Epithelial cell of esophagus (primary cell): ENCODE measurements around the gene ZCCHC8.

ENCODE experiments used
- DNase-seq: peaks from one replicate; pipeline ENCODE4 v3.0.0; 2010; ENCODE audit warnings: low read depth
- H3K4me3 ChIP-seq: 2 replicates; pipeline ENCODE4 v1.5.1; 2011; ENCODE audit warnings: mild to moderate bottlenecking, low read length, control low read depth
- TF ChIP-seq, protein P1 (sequence below): IDR thresholded peaks from 2 replicates; pipeline ENCODE4 v1.5.1; 2011; ENCODE audit warnings: low read depth, mild to moderate bottlenecking, low read length, control low read depth, inconsistent platforms; ENCODE audit not compliant: insufficient read depth; ENCODE audit errors: missing control alignments

The ZCCHC8 gene

DNA sequence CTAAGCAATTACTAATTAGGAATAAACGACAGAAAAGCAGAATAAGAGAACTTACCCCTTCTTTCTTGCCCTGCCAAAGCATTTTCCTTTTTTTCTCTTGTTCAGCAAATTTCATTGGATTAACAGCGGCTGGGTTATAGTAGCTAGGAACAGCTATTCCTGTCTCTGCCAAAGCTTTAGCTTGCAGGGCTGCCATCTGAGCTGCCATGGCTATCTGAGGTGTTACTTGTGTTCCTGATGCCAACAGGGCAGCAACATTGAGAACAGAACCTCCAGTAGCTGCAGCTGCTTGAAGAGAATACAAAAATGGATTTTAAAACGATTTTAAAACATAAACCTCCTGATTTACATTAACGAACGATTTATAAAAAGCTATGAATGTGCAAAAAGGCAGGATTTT lies 7.4 kb upstream of the ZCCHC8 start:
- DNase-seq = no peak
- TF ChIP-seq, protein P1, sequence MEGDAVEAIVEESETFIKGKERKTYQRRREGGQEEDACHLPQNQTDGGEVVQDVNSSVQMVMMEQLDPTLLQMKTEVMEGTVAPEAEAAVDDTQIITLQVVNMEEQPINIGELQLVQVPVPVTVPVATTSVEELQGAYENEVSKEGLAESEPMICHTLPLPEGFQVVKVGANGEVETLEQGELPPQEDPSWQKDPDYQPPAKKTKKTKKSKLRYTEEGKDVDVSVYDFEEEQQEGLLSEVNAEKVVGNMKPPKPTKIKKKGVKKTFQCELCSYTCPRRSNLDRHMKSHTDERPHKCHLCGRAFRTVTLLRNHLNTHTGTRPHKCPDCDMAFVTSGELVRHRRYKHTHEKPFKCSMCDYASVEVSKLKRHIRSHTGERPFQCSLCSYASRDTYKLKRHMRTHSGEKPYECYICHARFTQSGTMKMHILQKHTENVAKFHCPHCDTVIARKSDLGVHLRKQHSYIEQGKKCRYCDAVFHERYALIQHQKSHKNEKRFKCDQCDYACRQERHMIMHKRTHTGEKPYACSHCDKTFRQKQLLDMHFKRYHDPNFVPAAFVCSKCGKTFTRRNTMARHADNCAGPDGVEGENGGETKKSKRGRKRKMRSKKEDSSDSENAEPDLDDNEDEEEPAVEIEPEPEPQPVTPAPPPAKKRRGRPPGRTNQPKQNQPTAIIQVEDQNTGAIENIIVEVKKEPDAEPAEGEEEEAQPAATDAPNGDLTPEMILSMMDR = no peak

GRCh38 chr12:122506393-122506938 lies 5.7 kb upstream of the ZCCHC8 start:
- no peak overlapping the region for H3K4me3 ChIP-seq
- DNase-seq = no peak
- TF ChIP-seq, protein P1 = no peak

More for the DNA sequence above, 7.4 kb upstream of the ZCCHC8 start:
- H3K4me3 ChIP-seq = no peak overlapping the region

DNA sequence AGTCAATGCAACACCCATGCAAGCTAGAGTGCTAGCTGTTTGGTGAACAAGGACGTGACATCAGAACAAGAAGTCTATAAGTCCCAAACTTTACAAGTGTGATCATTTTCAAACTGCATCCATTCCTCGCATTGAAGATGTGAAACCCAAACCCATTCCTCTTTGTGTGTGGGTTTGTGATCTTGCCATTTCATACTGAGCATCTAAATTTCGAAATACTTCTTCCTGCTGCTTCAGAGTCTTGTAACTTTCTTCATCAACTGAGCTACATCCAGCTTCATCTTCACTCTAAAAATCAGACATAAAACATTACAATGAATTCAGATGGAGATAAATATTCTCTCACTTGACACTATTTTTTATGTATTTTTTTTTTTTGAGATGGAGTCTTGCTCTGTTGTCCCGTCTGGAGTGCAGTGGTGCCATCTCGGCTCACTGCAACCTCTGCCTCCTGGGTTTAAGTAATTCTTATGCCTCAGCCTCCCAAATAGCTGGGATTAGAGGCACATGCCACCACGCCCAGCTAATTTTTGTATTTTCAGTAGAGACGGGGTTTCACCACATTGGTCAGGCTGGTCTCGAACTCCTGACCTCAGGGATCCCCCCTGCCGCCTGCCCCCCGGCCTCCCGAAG lies 4.8 kb upstream of the ZCCHC8 start:
- no peak overlapping the region for H3K4me3 ChIP-seq
- TF ChIP-seq, protein P1 = no peak
- no peak for DNase-seq

DNA sequence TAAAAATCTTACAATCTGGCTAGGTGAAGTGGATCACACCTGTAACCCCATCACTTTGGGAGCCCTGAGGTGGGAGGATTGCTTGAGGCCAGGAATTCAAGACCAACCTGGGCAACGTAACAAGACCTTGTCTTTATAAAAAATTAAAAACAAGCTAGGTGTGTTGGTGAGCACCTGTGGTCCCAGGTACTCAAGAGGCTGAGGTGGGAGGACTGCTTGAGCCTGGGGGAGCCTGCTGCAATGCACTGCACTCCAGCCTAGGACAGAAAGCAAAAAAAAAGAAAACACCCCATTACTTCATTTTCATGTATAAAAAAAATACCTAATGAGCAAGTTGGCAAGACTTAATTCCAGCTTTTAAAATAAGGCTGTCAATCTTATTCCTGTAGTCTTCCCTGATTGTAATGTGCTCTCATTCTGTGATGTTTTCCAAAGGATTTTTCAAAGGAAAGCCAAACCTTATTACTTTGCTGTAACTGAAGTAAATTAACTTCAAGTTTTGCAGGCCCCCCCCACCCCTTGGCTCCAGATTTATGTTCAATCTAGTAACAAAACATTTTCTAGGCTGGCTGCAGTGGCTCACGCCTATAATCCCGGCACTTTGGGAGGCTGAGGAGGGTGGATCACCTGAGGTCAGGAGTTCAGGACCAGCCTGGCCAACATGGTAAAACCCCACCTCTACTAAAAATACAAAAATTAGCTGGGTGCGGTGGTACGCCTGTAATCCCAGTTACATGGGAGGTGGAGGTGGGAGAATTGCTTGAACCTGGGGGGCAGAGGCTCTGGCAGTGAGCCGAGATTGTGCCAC lies 3.3 kb upstream of the ZCCHC8 start:
- TF ChIP-seq, protein P1 = no peak
- no peak overlapping the region for H3K4me3 ChIP-seq
- DNase-seq = no peak

- H3K4me3 ChIP-seq = no peak overlapping the region
- no peak for DNase-seq
- TF ChIP-seq, protein P1 = no peak
These were observed 2.5 kb upstream of the ZCCHC8 start for GRCh38 chr12:122503147-122503751.

GRCh38 chr12:122501489-122501989 lies 807 bp upstream of the ZCCHC8 start:
- DNase-seq = no peak

More at GRCh38 chr12:122501489-122501989, 807 bp upstream of the ZCCHC8 start:
- TF ChIP-seq, protein P1 = no peak
- H3K4me3 ChIP-seq = peak overlapping the region; percentile 32
